ENCODE results near the gene LRRTM4. TPM values are rescaled to one million over a fixed set of nuclear protein-coding genes. Genes with fewer than 3 reads are reported as not detected.

The LRRTM4 gene
- polyA plus RNA-seq, 1 donor (not counting 4 experiments of a cell fraction or from before 2014, with no cell fraction given), result not detected

- H4K20me1 ChIP-seq (ENCODE audit: control insufficient read depth, extremely low read depth, insufficient read depth, low read length), result no peaks in the 10 kb centered on the region
- no peaks in the 10 kb centered on the region for H3K9me3 ChIP-seq (ENCODE audit: control insufficient read depth, low read depth, low read length)
- H3K9me1 ChIP-seq (ENCODE audit: control insufficient read depth, extremely low read depth, insufficient read depth, low read length), result no peaks in the 10 kb centered on the region
- no peak for TF ChIP-seq EZH2 (IDR thresholded peaks at IDR 0.05; ENCODE audit: low read length)
- TF ChIP-seq, protein P1, sequence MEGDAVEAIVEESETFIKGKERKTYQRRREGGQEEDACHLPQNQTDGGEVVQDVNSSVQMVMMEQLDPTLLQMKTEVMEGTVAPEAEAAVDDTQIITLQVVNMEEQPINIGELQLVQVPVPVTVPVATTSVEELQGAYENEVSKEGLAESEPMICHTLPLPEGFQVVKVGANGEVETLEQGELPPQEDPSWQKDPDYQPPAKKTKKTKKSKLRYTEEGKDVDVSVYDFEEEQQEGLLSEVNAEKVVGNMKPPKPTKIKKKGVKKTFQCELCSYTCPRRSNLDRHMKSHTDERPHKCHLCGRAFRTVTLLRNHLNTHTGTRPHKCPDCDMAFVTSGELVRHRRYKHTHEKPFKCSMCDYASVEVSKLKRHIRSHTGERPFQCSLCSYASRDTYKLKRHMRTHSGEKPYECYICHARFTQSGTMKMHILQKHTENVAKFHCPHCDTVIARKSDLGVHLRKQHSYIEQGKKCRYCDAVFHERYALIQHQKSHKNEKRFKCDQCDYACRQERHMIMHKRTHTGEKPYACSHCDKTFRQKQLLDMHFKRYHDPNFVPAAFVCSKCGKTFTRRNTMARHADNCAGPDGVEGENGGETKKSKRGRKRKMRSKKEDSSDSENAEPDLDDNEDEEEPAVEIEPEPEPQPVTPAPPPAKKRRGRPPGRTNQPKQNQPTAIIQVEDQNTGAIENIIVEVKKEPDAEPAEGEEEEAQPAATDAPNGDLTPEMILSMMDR (optimal IDR thresholded peaks at IDR 0.05 in 1 of 3, IDR thresholded peaks at IDR 0.05 in 1 of 3, conservative IDR thresholded peaks at IDR 0.05 in 1 of 3; ENCODE audit: extremely low read depth in 1 of 3, insufficient read depth in 2 of 3, low read length in 3 of 3), result no peak
- no peak for DNase-seq (ENCODE audit: low read depth, low spot score)
- no peak overlapping the region for H2AFZ ChIP-seq (ENCODE audit: control insufficient read depth, low read length)
- no peaks in the 10 kb centered on the region for H3K27me3 ChIP-seq (ENCODE audit: control insufficient read depth, extremely low read depth, insufficient read depth, low read length)
- no peak for FAIRE-seq
- dilution Hi-C loops (cut with MboI; ENCODE audit: extremely low pct_ligation_motif_present, low sequenced_read_pairs), result no loop called here
- H3K36me3 ChIP-seq (ENCODE audit: control insufficient read depth in 2 of 2, extremely low read depth in 1 of 2, insufficient read depth in 2 of 2, low read length in 2 of 2), result no peaks in the 10 kb centered on the region
- H3K79me2 ChIP-seq (ENCODE audit: control insufficient read depth, insufficient read depth, low read length), result no peaks in the 10 kb centered on the region
- no peak overlapping the region for H3K9ac ChIP-seq (ENCODE audit: control insufficient read depth, extremely low read depth, insufficient read depth, low read length)
- no peaks in the 10 kb centered on the region for H3K4me1 ChIP-seq (ENCODE audit: control insufficient read depth, extremely low read depth, insufficient read depth, low read length)
- no peak overlapping the region for H3K27ac ChIP-seq (ENCODE audit: control insufficient read depth, insufficient read depth, low read length)
- H3K4me3 ChIP-seq (ENCODE audit: control insufficient read depth in 2 of 3, extremely low read depth in 1 of 3, insufficient read depth in 2 of 3, low read depth in 1 of 3, low read length in 3 of 3), result no peak overlapping the region
- no peak overlapping the region for H3K4me2 ChIP-seq (ENCODE audit: control insufficient read depth, extremely low read depth, insufficient read depth, low read depth, low read length)
Observed at GRCh38 chr2:76737607-76738006, 784.6 kb downstream of the LRRTM4 start.

GRCh38 chr2:76733736-76734135 lies 788.4 kb downstream of the LRRTM4 start:
- Histone ChIP-seq H3K4me3 (ENCODE audit: control insufficient read depth in 2 of 3, extremely low read depth in 1 of 3, insufficient read depth in 2 of 3, low read depth in 1 of 3, low read length in 3 of 3) (no peak overlapping the region), H3K36me3 (ENCODE audit: control insufficient read depth in 2 of 2, extremely low read depth in 1 of 2, insufficient read depth in 2 of 2, low read length in 2 of 2) (no peaks in the 10 kb centered on the region), H3K27ac (ENCODE audit: control insufficient read depth, insufficient read depth, low read length) (no peak overlapping the region), H3K9me1 (ENCODE audit: control insufficient read depth, extremely low read depth, insufficient read depth, low read length) (no peaks in the 10 kb centered on the region), H3K79me2 (ENCODE audit: control insufficient read depth, insufficient read depth, low read length) (no peaks in the 10 kb centered on the region), H3K27me3 (ENCODE audit: control insufficient read depth, extremely low read depth, insufficient read depth, low read length) (no peaks in the 10 kb centered on the region), H3K9ac (ENCODE audit: control insufficient read depth, extremely low read depth, insufficient read depth, low read length) (no peak overlapping the region), H3K4me2 (ENCODE audit: control insufficient read depth, extremely low read depth, insufficient read depth, low read depth, low read length) (no peak overlapping the region), H4K20me1 (ENCODE audit: control insufficient read depth, extremely low read depth, insufficient read depth, low read length) (no peaks in the 10 kb centered on the region), H3K9me3 (ENCODE audit: control insufficient read depth, low read depth, low read length) (peaks cover 2% of the 10 kb centered on the region), H3K4me1 (ENCODE audit: control insufficient read depth, extremely low read depth, insufficient read depth, low read length) (no peaks in the 10 kb centered on the region), H2AFZ (ENCODE audit: control insufficient read depth, low read length) (no peak overlapping the region)
- dilution Hi-C loops (cut with MboI; ENCODE audit: extremely low pct_ligation_motif_present, low sequenced_read_pairs), result no loop called here
- DNase-seq (ENCODE audit: low read depth, low spot score), result no peak
- TF ChIP-seq EZH2 (IDR thresholded peaks at IDR 0.05; ENCODE audit: low read length), result no peak
- TF ChIP-seq, protein P1 (optimal IDR thresholded peaks at IDR 0.05 in 1 of 3, IDR thresholded peaks at IDR 0.05 in 1 of 3, conservative IDR thresholded peaks at IDR 0.05 in 1 of 3; ENCODE audit: extremely low read depth in 1 of 3, insufficient read depth in 2 of 3, low read length in 3 of 3), result no peak
- no peak for FAIRE-seq
